GM23338 (cell line): ENCODE measurements around the gene AFAP1L2. TPM values are rescaled to one million over a fixed set of nuclear protein-coding genes. Genes with fewer than 3 reads are reported as not detected.

Experiments
- ATAC-seq: fragments of 200-7000 bp; cut with Tn5 transposase; 3 replicates; pipeline ENCODE4 v1.9.1; 2020
- DNase-seq: peaks from one replicate; pipeline ENCODE4 v3.0.0-alpha.2; 2015; ENCODE audit warnings: low spot score
- H2AFZ ChIP-seq: fragments of 200-600 bp; sonication (generic); 2 replicates; pipeline ENCODE4 v1.8.0; 2016; ENCODE audit warnings: antibody characterized with exemption, mild to moderate bottlenecking, moderate library complexity
- H3F3A ChIP-seq: fragments of 200-600 bp; sonication (generic); replicated peaks from 2 replicates; pipeline ENCODE4 v1.8.0; 2017; ENCODE audit warnings: antibody characterized with exemption, mixed run types, low read depth
- H3K27ac ChIP-seq: fragments of 200-600 bp; sonication (generic); 2 replicates; pipeline ENCODE4 v1.6.1; 2016; ENCODE audit warnings: low read depth
- H3K27me3 ChIP-seq: fragments of 200-600 bp; sonication (generic); 2 replicates; pipeline ENCODE4 v1.8.0; 2016; ENCODE audit warnings: mild to moderate bottlenecking, mixed run types, moderate library complexity; ENCODE audit not compliant: insufficient read depth
- H3K36me3 ChIP-seq: fragments of 200-600 bp; sonication (generic); 2 replicates; pipeline ENCODE4 v1.8.0; 2016; ENCODE audit warnings: mild to moderate bottlenecking; ENCODE audit not compliant: insufficient read depth
- H3K4me1 ChIP-seq: fragments of 200-600 bp; sonication (generic); 2 replicates; pipeline ENCODE4 v1.8.0; 2016; ENCODE audit warnings: mild to moderate bottlenecking, moderate library complexity; ENCODE audit not compliant: insufficient read depth
- H3K4me2 ChIP-seq: fragments of 200-600 bp; sonication (generic); 2 replicates; pipeline ENCODE4 v1.7.1; 2017; ENCODE audit warnings: mixed run types
- H3K4me3 ChIP-seq: fragments of 200-600 bp; sonication (generic); 2 replicates; pipeline ENCODE4 v1.6.1; 2016; ENCODE audit warnings: mixed run types
- H3K79me2 ChIP-seq: fragments of 200-600 bp; sonication (generic); replicated peaks from 2 replicates; pipeline ENCODE4 v1.8.0; 2017; ENCODE audit warnings: mild to moderate bottlenecking; ENCODE audit not compliant: insufficient read depth
- H3K9me2 ChIP-seq: fragments of 200-600 bp; sonication (generic); 2 replicates; pipeline ENCODE4 v1.8.0; 2017; ENCODE audit not compliant: insufficient read depth
- H4K20me1 ChIP-seq: fragments of 200-600 bp; sonication (generic); replicated peaks from 2 replicates; pipeline ENCODE4 v1.8.0; 2017; ENCODE audit warnings: mild to moderate bottlenecking; ENCODE audit not compliant: insufficient read depth
- H3K27ac Mint-ChIP-seq: 2 replicates; pipeline ENCODE4 v1.8.0; 2020; ENCODE audit warnings: inconsistent platforms, mild to moderate bottlenecking, moderate library complexity, mixed read lengths
- H3K27me3 Mint-ChIP-seq: 3 replicates; pipeline ENCODE4 v1.8.0; 2022; ENCODE audit warnings: low read depth, mild to moderate bottlenecking, moderate library complexity, mixed read lengths, inconsistent platforms; ENCODE audit not compliant: insufficient read depth, poor library complexity
- H3K36me3 Mint-ChIP-seq: 3 replicates; pipeline ENCODE4 v1.8.0; 2021; ENCODE audit warnings: low read depth, mild to moderate bottlenecking, inconsistent platforms, moderate library complexity, mixed read lengths
- H3K4me1 Mint-ChIP-seq: 3 replicates; pipeline ENCODE4 v1.8.0; 2020; ENCODE audit warnings: mild to moderate bottlenecking, inconsistent platforms, mixed read lengths
- H3K4me3 Mint-ChIP-seq: 3 replicates; pipeline ENCODE4 v1.8.0; 2021; ENCODE audit warnings: moderate library complexity, mild to moderate bottlenecking, inconsistent platforms, mixed read lengths
- H3K9me3 Mint-ChIP-seq: 3 replicates; pipeline ENCODE4 v1.8.0; 2020; ENCODE audit warnings: moderate library complexity, mild to moderate bottlenecking, inconsistent platforms, mixed read lengths
- CTCF ChIP-seq, 2 experiments: fragments of 200-600 bp in 1 of 2; sonication (generic) in 1 of 2; conservative IDR thresholded peaks; 2 replicates each; pipeline versions ENCODE4 v1.5.1 to v1.6.1; 2016 to 2017; ENCODE audit warnings: antibody characterized with exemption in 2 of 2, low read depth in 2 of 2, mild to moderate bottlenecking in 2 of 2, moderate library complexity in 1 of 2
- ETS1 ChIP-seq: IDR thresholded peaks from 2 replicates; pipeline ENCODE4 v1.6.1; 2016; ENCODE audit warnings: antibody characterized with exemption
- EZH2 ChIP-seq: fragments of 200-600 bp; sonication (generic); IDR thresholded peaks from one replicate; pipeline ENCODE4 v1.8.0; 2017; ENCODE audit warnings: antibody characterized with exemption, mild to moderate bottlenecking, low read depth; ENCODE audit not compliant: unreplicated experiment
- EZH2phosphoT487 ChIP-seq: fragments of 200-600 bp; sonication (generic); IDR thresholded peaks from one replicate; pipeline ENCODE4 v1.8.1; 2018; ENCODE audit warnings: antibody characterized with exemption; ENCODE audit not compliant: unreplicated experiment
- NANOG ChIP-seq: IDR thresholded peaks from 2 replicates; pipeline ENCODE4 v1.6.1; 2016; ENCODE audit warnings: antibody characterized with exemption, borderline replicate concordance
- POLR2AphosphoS5 ChIP-seq: IDR thresholded peaks from 2 replicates; pipeline ENCODE4 v1.6.1; 2016; ENCODE audit warnings: antibody characterized with exemption, low read depth
- REST ChIP-seq: IDR thresholded peaks from one replicate; pipeline ENCODE4 v1.6.1; 2018; ENCODE audit warnings: antibody characterized with exemption; ENCODE audit not compliant: unreplicated experiment
- ZNF114 ChIP-seq: fragments of 250-450 bp; sonication (Bioruptor Pico); IDR thresholded peaks from 2 replicates; pipeline ENCODE4 v1.5.0; 2020; ENCODE audit warnings: mild to moderate bottlenecking, moderate library complexity
- ZNF331 ChIP-seq: fragments of 250-450 bp; sonication (Bioruptor Pico); IDR thresholded peaks from 2 replicates; pipeline ENCODE4 v1.5.0; 2020; ENCODE audit warnings: low read depth, mild to moderate bottlenecking, moderate library complexity
- ZNF462 ChIP-seq: fragments of 250-450 bp; sonication (Bioruptor Pico); IDR thresholded peaks from 2 replicates; pipeline ENCODE4 v1.5.0; 2020; ENCODE audit warnings: mild to moderate bottlenecking, moderate library complexity
- polyA plus RNA-seq: library from polyadenylated mRNA; unstranded; fragments of >200 nt; fragmentation: Nextera tagmentation; extraction: Ambion mirVana; gene quantifications from 2 replicates; pipeline ENCODE4 v1.2.1, GENCODE V29; 2016
- total RNA-seq: library from RNA; depleted of rRNA; stranded (reverse); fragments of >200 nt; shearing (Covaris generic); gene quantifications from 2 replicates; pipeline ENCODE4 v1.2.3, GENCODE V29; 2014

The AFAP1L2 gene
- total and polyA plus RNA-seq, 2 experiments from 2014 or later, result 2.3 to 6.5 TPM

GRCh38 chr10:114337510-114338462 lies 66.5 kb downstream of the AFAP1L2 start (continued):
- TF ChIP-seq ZNF462 (CRISPR knock-in tag) (peak; percentile 55; the same call in 1 of the 2 replicates), ETS1 (no peak)

- no peak overlapping the region for H2AFZ ChIP-seq
- TF ChIP-seq ZNF114, result no peak
- no peak for TF ChIP-seq ZNF331 (CRISPR knock-in tag)
- no peak for TF ChIP-seq POLR2AphosphoS5
- no peak for TF ChIP-seq NANOG
- TF ChIP-seq CTCF (conservative IDR thresholded peaks at IDR 0.05; ENCODE audit: low read depth in 2 of 2), result no peak
- TF ChIP-seq REST, result no peak
- TF ChIP-seq EZH2phosphoT487, result no peak
- no peak for TF ChIP-seq EZH2
Measured at GRCh38 chr10:114336823-114337509, 67.3 kb downstream of the AFAP1L2 start.

More at GRCh38 chr10:114336823-114337509, 67.3 kb downstream of the AFAP1L2 start:
- DNase-seq (no peak), ATAC-seq (no peak)
- Mint-ChIP-seq H3K4me1 (peaks cover 44% of the 10 kb centered on the region), H3K9me3 (no peaks in the 10 kb centered on the region), H3K27me3 (peaks cover 6% of the 10 kb centered on the region), H3K36me3 (no peaks in the 10 kb centered on the region), H3K4me3 (no peak overlapping the region), H3K27ac (no peak overlapping the region)
- Histone ChIP-seq H3K27me3 (no peaks in the 10 kb centered on the region), H3K27ac (no peak overlapping the region), H3K79me2 (no peaks in the 10 kb centered on the region), H3K36me3 (no peaks in the 10 kb centered on the region), H3K4me2 (no peak overlapping the region), H3F3A (no peaks in the 10 kb centered on the region), H3K4me3 (no peak overlapping the region), H3K4me1 (peaks cover 13% of the 10 kb centered on the region), H4K20me1 (no peaks in the 10 kb centered on the region), H3K9me2 (no peaks in the 10 kb centered on the region)
